Measurements from ENCODE around the gene KCNG3.

The KCNG3 gene, protein sequence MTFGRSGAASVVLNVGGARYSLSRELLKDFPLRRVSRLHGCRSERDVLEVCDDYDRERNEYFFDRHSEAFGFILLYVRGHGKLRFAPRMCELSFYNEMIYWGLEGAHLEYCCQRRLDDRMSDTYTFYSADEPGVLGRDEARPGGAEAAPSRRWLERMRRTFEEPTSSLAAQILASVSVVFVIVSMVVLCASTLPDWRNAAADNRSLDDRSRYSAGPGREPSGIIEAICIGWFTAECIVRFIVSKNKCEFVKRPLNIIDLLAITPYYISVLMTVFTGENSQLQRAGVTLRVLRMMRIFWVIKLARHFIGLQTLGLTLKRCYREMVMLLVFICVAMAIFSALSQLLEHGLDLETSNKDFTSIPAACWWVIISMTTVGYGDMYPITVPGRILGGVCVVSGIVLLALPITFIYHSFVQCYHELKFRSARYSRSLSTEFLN

DNA sequence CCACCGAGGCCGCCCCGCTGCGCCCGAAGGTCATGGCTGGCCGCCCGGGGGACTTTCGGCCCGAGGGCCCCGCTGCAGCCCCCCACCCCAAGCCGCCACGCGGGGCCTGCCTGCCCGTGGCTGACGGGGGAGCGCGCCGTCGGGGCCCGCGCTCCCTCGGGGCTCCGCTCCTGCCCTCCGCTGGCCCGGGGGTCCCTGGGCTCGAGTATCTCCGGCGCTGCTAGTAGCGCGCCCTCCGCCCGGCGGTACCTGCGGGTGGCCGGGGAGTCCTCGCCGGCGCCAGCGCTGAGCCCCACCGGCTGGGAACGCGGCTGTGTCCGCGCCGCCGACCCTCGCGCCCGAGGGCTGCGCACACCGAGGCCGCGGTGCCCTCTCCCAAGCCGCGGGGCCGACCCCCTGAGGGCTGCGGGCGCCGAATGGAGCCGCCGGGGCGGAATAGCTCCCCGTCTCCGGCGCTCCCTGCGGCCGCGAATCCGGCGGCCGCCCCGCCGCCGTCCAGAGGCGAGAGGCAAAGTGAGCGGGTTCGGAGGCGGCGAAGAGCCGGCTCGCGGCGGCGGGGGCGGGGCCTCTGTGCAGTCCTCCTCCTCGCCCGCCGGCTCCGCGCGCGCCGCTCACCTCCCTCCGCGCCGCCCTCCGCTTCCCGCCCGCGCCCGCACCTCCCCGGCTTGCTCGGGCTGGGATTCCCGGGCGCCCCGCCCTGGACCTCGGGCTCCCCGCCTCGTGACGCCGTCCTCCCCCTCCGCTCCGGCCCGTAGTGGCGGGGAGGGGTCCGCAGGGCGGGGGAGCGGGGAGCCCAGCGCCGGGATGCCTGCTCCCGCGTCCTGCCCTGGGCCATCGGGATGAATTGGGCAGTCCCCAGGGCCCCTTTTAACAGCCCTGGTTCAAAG, at the start of gene KCNG3:
Gene KCNG3, minus strand, starts transcription at position 515 of the 887 bp plus-strand sequence. Its CDS starts 481 bp downstream, at position 34.
- DNase-seq, result peak; percentile 31 to 85

DNA sequence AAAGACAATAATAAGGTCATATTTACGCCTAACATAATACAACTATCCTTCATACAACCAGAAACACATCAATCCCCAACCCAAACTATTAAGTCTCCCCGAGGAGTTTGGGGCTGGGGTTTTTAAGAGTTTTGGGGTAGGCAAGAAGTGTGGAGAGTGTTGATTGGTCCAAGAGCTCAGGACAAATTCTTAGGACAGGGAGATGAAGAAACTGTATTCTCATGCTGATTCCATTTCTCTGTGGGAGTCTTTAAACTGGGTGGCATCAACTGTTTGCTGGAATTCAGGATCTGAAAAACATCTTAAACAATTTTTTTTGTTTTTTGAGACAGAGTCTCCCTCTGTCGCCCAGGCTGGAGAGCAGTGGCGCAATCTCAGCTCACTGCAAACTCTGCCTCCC, 49.1 kb upstream of the KCNG3 start:
- no peak for DNase-seq

DNA sequence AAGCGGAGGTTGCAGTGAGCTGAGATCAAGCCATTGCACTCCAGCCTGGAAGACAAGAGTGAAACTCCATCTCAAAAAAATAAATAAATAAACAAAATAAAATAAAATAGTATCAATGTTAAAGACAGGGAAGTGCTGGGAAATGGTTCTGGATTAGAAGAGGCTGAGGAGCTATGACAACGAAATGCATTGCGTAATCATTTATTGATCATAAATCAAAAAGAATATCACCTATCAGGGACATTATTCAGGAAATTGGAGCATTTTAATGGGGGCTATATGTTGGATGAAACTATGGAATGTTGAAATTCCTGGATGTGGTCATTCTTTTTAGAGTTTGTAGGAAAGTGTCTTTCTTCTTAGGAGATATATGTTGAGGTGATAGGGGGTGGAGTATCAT, 43.7 kb upstream of the KCNG3 start:
- DNase-seq, result no peak

DNA sequence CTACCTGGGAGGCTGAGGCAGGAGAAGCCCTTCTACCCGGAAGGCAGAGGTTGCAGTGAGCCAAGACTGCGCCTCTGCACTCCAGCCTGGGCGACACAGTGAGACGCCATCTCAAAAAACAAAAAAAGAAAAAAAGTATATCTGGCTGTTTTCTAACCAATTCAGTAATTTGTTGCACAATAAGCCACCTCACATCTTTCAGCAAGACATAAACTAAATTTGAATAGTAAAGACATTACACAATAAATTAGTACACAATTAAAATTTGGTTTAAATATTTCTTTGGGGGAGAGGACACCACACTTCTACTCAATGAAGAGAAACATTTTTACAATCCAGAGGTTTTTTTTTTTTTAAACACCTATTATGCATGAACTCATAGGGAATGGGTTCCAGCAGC, 38.6 kb upstream of the KCNG3 start:
- DNase-seq, result no peak

DNA sequence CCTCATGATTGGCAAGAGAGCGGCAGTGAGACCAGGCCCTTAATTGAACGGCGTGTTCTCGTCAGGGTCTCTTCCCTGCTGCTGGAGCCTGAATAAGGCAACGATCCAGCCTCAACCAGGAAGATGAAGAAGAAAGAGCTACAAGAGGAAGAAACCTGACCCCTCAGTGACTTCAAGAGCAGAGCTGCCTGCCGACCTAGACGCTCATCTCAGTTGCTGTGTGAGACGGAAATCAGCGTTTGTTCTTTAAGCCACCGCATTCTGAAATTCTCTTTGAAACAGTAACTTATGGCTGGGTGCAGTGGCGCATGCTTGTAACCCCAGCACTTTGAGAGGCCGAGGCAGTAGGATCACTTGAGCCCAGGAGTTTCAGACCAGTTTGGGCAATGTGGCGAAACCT, 29.6 kb upstream of the KCNG3 start:
- DNase-seq, result no peak

DNA sequence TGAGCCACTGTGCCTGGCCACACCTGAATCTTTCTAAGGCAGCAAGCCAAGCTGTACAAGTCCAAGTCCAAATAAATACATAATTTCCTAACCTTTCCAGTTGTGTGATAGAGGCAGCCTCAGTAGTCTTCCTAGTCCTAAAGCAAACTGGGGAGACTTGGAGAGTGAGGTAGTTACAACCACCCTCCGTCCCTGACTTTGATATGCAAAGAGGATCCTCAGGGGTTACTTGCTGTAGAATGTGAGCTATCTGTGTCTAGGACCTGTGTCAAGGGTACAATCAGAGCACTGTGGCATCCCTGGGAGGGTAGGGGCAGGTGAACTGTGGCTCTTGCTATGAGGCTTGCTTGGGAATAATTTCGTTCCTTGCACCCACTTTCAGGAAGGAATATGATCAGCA, 28.3 kb upstream of the KCNG3 start:
- DNase-seq, result no peak

DNA sequence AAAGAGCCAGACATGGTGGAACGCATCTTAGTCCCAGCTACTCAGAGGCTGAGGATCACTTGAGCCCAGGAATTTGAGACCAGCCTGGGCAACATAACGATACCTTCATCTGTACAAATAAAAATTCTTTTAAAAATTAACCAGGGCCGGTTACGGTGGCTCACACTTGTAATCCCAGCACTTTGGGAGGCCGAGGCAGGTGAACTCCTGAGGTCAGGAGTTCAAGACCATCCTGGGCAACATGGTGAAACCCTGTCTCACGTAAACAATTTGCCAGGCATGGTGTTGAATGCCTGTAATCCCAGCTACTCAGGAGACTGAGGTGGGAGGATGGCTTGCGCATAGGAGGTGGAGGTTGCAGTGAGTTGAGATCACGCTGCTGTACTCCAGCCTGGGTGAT, 25.8 kb upstream of the KCNG3 start:
- DNase-seq, result no peak

DNA sequence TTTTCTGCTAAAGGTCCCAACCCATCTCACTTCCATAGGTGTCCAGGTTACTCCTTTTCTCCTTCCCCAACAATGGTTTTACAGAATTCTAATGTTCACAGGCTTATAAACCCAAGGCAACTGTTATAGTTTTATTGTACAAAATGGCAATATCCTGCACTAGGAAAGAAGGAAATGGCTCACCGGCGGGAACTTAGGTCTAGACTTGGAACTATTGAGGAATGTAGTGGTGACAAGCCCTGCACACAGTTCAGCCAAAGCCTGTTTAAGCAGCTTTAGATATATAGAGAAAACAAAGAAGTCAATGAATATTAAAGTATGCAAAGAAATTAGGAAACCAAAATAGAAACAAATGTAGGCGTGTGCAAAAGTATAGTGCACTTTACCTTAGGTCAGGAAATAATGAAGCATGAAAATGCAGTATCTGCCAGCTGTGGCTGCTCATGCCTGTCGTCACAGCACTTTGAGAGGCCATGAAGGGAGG, 22.7 kb upstream of the KCNG3 start:
- DNase-seq, result no peak

DNA sequence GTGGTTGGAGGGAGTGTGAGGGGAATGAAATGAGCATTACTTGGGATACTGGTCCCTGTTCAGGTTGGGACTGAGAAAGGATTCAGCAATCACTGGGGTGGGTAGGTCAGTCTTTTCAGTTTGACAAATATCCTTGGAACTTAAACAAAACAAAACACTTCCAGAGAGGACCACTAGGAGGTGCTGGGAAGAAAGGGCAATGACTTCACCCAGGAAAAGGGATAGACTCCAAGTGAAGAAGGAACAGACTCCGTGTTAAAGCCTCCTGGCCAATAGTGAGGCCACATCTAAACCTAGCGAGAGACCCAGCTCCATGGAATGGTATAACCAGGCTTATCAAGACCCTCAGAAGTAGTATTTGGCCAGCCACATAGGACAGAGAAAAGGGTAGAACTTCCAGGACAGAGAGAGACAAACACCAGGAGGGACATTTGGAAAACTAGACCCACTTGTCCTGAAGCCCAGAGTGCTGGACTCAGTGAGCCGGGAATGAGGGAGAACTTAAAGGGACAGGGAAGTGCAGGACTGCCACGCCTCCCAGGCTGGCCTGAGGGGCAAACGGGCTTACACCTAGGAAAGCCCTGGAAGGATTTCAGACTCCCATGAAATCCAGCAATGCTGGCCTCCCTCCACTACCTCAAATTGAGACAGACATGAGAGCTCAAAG, 19.6 kb upstream of the KCNG3 start:
- peak in 1 of 2 experiments; percentile 52 for DNase-seq

DNA sequence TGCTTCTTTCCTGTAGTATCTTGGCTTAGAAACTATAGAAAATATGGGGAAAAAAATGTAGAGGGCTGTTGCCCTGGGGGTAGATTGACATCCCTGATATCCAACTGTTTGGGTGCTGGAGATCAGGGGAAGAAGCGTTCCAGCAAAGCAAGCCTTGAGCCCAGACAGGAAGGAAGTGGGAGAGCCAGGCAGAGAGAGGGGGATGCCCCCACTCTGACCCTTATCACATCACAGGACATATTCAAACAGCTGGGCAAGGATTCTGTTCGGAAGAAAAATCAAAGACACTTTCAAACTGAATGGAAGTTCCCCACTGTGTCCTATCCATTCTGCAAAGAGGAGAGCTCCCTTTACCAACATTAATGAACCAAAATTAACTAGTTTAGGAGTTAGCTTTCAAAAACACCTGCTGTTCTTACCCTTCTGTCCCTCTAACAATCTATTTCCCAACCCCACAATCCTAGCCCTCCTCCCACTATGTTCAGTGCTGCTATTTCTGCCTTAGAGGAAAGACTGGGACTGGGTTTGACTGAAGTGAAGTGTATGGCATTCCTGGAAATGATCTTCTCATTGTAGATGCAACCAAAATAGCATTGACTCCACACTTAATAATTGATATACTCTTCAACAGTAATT, 16.9 kb upstream of the KCNG3 start:
- no peak for DNase-seq

DNA sequence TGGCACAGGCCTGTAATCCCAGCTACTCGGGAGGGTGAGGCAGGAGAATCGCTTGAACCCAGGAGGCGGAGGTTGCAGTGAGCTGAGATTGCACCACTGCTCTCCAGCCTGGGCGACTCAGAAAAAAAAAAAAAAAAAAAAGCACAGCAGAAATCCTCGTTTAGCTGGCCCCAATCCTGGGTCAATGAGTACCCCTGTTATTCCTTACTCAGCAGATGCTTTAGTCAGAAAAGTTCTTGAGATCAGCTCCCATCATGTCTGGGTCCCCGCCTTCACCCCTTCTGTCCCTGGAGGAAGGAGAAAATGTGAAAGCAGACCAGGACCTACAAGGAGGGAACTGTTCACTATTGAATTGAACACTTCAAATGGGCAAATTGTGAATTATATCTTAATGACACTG, 16.4 kb upstream of the KCNG3 start:
- no peak for DNase-seq

DNA sequence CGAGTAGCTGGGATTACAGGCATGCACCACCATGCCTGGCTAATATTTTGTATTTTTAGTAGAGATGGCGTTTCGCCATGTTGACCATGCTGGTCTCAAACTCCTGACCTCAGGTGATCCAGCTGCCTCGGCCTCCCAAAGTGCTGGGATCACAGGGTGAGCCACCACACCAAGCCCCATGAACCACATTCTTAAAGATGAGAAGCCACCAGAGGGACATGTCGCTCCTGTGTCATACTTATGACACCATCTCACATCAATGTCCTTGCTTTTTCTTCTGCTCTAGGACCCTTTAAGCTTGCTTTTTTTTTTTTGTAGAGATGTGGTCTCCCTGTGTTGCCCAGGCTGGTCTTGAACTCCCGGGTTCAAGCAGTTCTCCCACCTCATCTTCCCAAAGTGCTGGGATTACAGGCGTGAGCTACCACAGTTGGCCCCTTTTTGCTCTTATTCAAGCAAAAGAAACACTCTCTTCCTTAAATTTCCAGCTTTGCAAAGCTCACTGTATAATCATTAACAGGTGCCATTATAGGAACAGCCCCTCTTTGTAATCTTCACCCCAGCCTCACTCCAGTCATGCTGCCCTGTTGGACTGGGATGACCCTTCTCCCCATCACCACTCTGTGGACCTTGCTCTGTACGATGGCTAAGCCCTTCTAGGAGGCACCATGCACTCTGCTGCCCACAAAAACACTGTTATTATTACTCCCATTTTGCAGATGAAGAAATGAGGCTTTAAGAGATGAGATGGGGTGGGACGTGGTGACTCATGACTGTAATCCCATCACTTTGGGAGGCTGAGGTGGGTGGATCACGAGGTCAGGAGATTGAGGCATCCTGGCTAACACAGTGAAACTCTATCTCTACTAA, 10.8 kb upstream of the KCNG3 start:
- DNase-seq, result no peak

DNA sequence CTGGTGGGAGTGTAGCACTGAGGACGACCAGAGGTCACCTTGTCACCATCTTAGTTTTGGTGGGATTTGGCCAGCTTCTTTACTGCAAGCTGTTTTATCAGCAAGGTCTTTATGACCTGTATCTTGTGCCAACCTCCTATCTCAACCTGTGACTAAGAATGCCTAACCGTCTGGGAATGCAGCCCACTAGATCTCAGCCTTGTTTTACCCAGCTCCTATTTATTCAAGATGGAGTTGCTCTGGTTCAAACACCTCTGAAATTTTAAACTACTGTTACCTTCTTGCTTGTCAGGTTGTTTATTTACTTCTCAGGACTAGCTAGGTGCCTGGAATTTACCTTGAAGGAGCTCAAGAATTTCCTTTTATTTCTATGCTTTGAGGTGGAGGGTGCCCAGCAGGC, 9.5 kb upstream of the KCNG3 start:
- no peak for DNase-seq

DNA sequence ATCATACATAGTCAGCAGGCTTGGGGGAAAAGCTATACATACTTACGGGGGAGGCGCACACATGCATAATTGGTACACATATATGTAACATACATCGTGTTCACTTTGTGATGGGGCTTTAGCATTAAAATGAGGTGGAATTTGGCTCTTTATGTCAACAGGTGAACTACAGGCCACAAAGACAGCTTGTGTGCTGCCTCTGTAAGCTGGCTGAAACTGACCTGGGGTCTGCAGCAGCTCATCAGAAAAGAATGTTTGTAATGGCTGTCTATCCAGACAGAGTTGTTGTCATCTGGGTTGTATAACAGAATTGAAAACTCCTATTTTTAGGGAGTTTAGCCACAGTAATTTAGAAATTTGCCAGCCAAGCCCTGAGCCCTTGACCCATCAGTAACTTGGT, 4.7 kb upstream of the KCNG3 start:
- DNase-seq, result no peak

DNA sequence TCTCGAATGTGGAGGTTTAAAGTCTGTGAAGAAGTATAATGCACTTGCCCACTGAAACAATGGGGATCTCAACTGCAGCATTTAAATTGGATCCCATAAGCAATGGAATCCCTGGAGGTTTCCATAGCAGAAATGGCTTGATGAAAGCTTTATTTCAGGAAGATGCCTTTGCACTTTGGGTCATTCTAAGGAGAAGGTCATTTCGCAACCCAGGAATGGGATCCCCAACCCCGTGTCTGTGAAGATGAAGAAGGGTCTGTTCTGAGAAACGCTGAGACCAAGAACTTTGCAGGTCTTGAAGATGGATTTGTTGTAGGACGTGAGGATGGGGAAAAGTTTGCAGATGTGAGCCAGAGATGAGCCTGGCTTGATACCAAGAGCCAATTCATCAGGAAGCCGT, 1.8 kb upstream of the KCNG3 start:
- no peak for DNase-seq

DNA sequence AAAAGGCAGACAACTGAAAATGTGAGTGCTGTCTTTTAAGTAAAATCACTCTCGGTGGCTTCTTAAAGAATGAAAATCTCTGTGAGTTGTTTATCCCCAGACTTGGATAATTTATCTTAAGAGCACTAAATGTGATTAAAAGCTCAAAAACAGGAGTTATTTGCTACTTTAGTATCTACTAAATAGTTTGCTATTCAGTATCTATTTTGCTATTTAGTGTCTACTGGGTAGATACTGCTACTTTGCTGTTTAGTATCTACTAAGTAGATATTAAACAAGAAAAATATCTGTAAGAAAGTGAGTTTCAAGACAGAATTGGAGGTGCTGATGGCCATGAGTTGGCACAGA, 1.4 kb upstream of the KCNG3 start:
- DNase-seq, result no peak

DNA sequence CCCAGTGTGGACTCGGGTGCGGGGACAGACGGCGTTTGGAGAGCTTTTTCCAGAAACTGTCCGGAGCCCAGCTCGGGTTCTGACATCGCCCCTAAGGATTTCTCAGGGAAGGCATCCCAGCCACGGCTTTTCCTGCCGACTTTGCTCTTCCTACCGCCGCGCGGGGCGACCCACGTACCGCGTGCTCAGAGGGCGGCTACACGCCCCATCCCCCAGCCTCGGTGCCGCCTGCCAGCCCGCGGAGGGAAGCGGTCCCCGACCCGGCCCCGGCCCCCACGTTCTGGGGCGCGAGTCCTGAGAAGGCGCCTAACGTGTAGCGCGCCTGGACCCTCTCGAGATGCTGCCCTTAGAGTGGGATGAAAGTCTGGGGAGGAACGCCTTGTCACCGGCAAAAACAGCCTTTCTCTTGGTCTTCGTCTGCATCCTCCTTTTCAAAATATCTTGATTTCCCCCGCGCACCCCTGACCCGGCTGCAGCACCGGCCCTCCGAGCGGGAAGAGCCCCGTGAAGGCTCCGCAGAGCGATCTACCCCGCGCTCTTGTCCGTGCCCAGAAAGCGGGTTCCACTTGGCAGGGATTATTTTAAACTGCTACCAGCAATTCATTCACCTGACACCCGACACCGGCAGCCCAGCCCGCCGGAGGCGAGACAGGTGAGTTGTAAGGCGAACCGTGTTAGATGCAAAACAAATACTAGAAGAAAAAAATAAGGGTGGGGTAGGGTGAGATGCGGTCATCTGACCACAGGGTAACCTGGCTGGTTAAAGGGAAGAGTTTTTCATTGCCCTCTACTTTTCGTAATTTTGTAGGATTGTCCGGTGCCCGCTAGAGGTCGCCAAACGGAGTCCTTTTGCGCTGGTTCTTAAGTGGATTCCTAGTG, 812 bp upstream of the KCNG3 start:
- peak; percentile 37 to 80 for DNase-seq

DNA sequence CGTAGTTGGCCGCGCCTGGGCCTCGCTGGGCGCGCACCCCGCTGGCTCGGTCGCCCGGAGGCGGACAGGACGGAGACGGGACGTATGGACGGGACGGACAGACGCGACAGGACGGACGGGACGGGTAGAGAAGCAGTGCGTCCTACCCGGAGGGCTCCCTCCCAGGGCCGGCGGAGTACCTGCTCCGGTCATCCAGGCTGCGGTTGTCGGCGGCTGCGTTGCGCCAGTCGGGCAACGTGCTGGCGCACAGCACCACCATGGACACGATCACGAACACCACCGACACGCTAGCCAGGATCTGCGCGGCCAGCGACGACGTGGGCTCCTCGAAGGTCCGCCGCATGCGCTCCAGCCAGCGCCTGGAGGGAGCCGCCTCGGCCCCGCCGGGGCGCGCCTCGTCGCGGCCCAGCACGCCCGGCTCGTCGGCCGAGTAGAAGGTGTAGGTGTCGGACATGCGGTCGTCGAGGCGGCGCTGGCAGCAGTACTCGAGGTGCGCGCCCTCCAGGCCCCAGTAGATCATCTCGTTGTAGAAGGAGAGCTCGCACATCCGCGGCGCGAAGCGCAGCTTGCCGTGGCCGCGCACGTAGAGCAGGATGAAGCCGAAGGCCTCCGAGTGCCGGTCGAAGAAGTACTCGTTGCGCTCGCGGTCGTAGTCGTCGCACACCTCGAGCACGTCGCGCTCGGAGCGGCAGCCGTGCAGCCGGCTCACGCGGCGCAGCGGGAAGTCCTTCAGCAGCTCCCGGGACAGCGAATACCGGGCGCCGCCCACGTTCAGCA, 903 bp downstream of the KCNG3 start:
- DNase-seq, result peak in 1 of 2 experiments; percentile 34

DNA sequence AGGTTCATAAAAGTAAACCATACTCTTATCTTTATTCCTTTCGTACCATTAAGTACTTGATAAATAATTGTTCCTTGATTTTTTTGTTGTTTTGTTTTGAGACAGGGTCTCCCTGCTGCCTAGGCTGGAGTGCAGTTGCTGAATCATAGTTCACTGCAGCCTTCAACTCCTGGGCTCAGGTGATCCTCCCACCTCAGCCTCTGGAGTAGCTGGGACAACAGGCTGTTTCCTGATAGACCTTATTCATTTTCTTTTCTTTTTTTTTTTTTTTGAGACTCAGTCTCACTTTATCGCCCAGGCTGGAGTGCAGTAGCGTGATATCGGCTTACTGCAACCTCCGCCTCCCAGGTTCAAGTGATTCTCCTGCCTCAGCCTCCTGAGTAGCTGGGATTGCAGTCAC, 5.5 kb downstream of the KCNG3 start:
- DNase-seq, result no peak
